ENCODE results near the gene NR2C1.

NR2C1 gene

GRCh38 chr12:95037906-95038305, 35.5 kb downstream of the NR2C1 start:
- H3K4me2 ChIP-seq (ENCODE audit: low read length) = no peak overlapping the region
- no peaks in the 10 kb centered on the region for H3K79me2 ChIP-seq (ENCODE audit: low read length)
- H4K20me1 ChIP-seq (ENCODE audit: insufficient read depth, low read length) = no peaks in the 10 kb centered on the region; the same call in 1 of the 2 replicates
- H3K9ac ChIP-seq (ENCODE audit: low read length) = no peak overlapping the region
- peaks cover 11% of the 10 kb centered on the region for H3K36me3 ChIP-seq (replicated peaks; ENCODE audit: low read depth, low read length)
- no peaks in the 10 kb centered on the region for H3K9me3 ChIP-seq (ENCODE audit: insufficient read depth, low read length)
- H3K4me1 ChIP-seq (ENCODE audit: low read length) = no peaks in the 10 kb centered on the region
- H3K4me3 ChIP-seq (ENCODE audit: low read length) = no peak overlapping the region
- TF ChIP-seq CTCF (IDR thresholded peaks at IDR 0.05; ENCODE audit: low read depth, low read length) = no peak
- TF ChIP-seq EZH2phosphoT487 (IDR thresholded peaks at IDR 0.05; ENCODE audit: low read depth) = no peak
- H3K27me3 ChIP-seq (ENCODE audit: low read depth, low read length) = no peaks in the 10 kb centered on the region
- H3K27ac ChIP-seq (ENCODE audit: low read length) = no peak overlapping the region
- no peak overlapping the region for H2AFZ ChIP-seq (ENCODE audit: low read depth, low read length)

- Histone ChIP-seq H3K4me2 (ENCODE audit: low read length) (no peak overlapping the region), H3K36me3 (replicated peaks; ENCODE audit: low read depth, low read length) (peaks cover 8% of the 10 kb centered on the region), H3K27ac (ENCODE audit: low read length) (no peak overlapping the region)
These were observed 38.7 kb downstream of the NR2C1 start for GRCh38 chr12:95034750-95035149.

GRCh38 chr12:95022477-95022876, 50.9 kb downstream of the NR2C1 start:
- Histone ChIP-seq H3K36me3 (replicated peaks; ENCODE audit: low read depth, low read length) (peaks cover 2% of the 10 kb centered on the region), H3K4me3 (ENCODE audit: low read length) (no peak overlapping the region), H3K9ac (ENCODE audit: low read length) (no peak overlapping the region), H3K27me3 (ENCODE audit: low read depth, low read length) (no peaks in the 10 kb centered on the region), H3K9me3 (ENCODE audit: insufficient read depth, low read length) (no peaks in the 10 kb centered on the region), H3K4me1 (ENCODE audit: low read length) (peaks cover 7% of the 10 kb centered on the region), H3K27ac (ENCODE audit: low read length) (no peak overlapping the region), H3K79me2 (ENCODE audit: low read length) (no peaks in the 10 kb centered on the region), H4K20me1 (ENCODE audit: insufficient read depth, low read length) (no peaks in the 10 kb centered on the region), H2AFZ (ENCODE audit: low read depth, low read length) (no peak overlapping the region), H3K4me2 (ENCODE audit: low read length) (no peak overlapping the region)
- TF ChIP-seq CTCF (IDR thresholded peaks at IDR 0.05; ENCODE audit: low read depth, low read length) = no peak
- TF ChIP-seq EZH2phosphoT487 (IDR thresholded peaks at IDR 0.05; ENCODE audit: low read depth) = no peak

More at GRCh38 chr12:95034750-95035149, 38.7 kb downstream of the NR2C1 start:
- no peaks in the 10 kb centered on the region; the same call in 1 of the 2 replicates for H4K20me1 ChIP-seq (ENCODE audit: insufficient read depth, low read length)
- no peak overlapping the region for H2AFZ ChIP-seq (ENCODE audit: low read depth, low read length)
- no peaks in the 10 kb centered on the region for H3K27me3 ChIP-seq (ENCODE audit: low read depth, low read length)
- TF ChIP-seq CTCF (IDR thresholded peaks at IDR 0.05; ENCODE audit: low read depth, low read length) (no peak), EZH2phosphoT487 (IDR thresholded peaks at IDR 0.05; ENCODE audit: low read depth) (no peak)
- no peaks in the 10 kb centered on the region for H3K79me2 ChIP-seq (ENCODE audit: low read length)
- no peak overlapping the region for H3K9ac ChIP-seq (ENCODE audit: low read length)
- no peaks in the 10 kb centered on the region for H3K4me1 ChIP-seq (ENCODE audit: low read length)
- H3K9me3 ChIP-seq (ENCODE audit: insufficient read depth, low read length) = no peaks in the 10 kb centered on the region
- no peak overlapping the region for H3K4me3 ChIP-seq (ENCODE audit: low read length)

- H2AFZ ChIP-seq (ENCODE audit: low read depth, low read length) = no peak overlapping the region
- H3K27me3 ChIP-seq (ENCODE audit: low read depth, low read length) = no peaks in the 10 kb centered on the region
- no peaks in the 10 kb centered on the region for H3K9me3 ChIP-seq (ENCODE audit: insufficient read depth, low read length)
- H3K4me2 ChIP-seq (ENCODE audit: low read length) = peak overlapping the region; percentile 45
- no peak overlapping the region for H3K27ac ChIP-seq (ENCODE audit: low read length)
- no peak overlapping the region for H3K9ac ChIP-seq (ENCODE audit: low read length)
- peaks cover 14% of the 10 kb centered on the region for H3K4me1 ChIP-seq (ENCODE audit: low read length)
- no peak overlapping the region for H3K4me3 ChIP-seq (ENCODE audit: low read length)
- TF ChIP-seq CTCF (IDR thresholded peaks at IDR 0.05; ENCODE audit: low read depth, low read length) = no peak
- no peak for TF ChIP-seq EZH2phosphoT487 (IDR thresholded peaks at IDR 0.05; ENCODE audit: low read depth)
- no peaks in the 10 kb centered on the region for H4K20me1 ChIP-seq (ENCODE audit: insufficient read depth, low read length)
- H3K36me3 ChIP-seq (replicated peaks; ENCODE audit: low read depth, low read length) = peaks cover 2% of the 10 kb centered on the region
- no peaks in the 10 kb centered on the region for H3K79me2 ChIP-seq (ENCODE audit: low read length)
These were observed 55.9 kb downstream of the NR2C1 start for GRCh38 chr12:95017482-95017881.
